DND-41 (cell line): ENCODE results near the gene SDR39U1.

Source experiments
- CTCF ChIP-seq: IDR thresholded peaks from 2 replicates; pipeline ENCODE4 v1.5.1; 2012; ENCODE audit warnings: borderline replicate concordance, low read length, moderate library complexity, mild to moderate bottlenecking; ENCODE audit not compliant: poor library complexity, severe bottlenecking; ENCODE audit errors: extremely low read depth
- EZH2 ChIP-seq: IDR thresholded peaks from 3 replicates; pipeline ENCODE4 v1.6.1; 2012; ENCODE audit warnings: borderline replicate concordance, low read depth, mild to moderate bottlenecking, moderate library complexity, low read length, inconsistent platforms; ENCODE audit not compliant: severe bottlenecking

DNA sequence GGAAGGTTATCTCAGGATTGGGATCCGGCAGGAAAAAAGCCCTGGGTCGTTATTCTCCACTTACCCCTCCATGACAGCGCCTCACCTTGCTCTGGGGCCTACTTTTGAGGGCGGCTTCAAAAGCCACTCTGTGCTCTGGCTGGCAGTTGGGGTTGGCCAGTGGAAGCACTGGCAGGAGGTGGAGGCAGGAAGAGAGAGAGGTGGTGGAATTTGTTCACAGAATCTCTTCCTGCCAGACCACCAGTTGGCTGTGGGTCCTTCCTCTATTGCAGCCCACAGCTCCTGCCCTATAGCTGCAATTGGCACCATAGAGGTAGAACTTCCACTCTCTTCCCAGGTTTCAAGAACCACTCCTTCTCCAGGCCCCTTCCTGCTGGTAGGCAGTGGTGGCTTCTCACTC lies 32.7 kb upstream of the SDR39U1 start:
- TF ChIP-seq CTCF (no peak), EZH2 (no peak)
